GM18517 (cell line): ENCODE data around the gene PAPPA.

Experiments
- ATAC-seq: cut with Tn5 transposase; IDR thresholded peaks from one replicate; pipeline ENCODE4 v1.9.1; 2021; ENCODE audit warnings: mild to moderate bottlenecking, moderate library complexity; ENCODE audit not compliant: unreplicated experiment

The PAPPA gene

DNA sequence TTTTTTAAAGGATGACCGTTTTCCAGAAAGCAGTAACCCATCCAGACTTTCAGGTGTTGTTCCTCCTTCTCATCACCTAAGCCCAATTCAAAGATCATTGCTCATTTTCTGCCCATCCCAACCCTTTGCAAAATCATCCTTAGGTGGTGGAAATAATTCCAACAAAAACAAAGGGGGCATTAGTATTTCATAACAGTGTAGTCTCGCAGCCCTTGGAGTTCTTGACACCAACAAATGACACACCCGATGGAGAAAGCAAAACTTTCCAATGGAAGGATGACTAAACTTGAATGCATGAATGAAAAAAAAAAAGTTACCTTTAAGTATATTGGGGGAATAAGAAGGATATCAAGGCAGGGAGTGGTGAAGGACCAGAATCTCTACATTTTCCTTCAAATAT, 117.0 kb downstream of the PAPPA start:
- ATAC-seq = no peak

DNA sequence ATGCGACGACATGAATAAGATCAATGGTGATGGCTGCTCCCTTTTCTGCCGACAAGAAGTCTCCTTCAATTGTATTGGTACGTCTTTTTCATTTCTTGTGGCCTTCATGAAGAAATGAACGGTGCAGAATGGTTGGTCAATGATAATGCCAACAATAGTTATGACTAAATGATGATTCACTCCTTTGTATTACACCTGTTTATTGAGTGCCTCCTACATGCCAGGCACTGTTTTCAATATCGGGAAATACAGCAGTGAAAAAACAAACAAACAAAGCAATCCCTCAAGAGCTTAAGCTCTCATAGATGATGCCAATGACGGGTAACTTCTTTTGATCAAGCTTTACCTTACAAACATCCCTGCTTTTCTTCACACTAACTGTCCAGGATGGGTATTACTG, 117.7 kb downstream of the PAPPA start:
- no peak for ATAC-seq

DNA sequence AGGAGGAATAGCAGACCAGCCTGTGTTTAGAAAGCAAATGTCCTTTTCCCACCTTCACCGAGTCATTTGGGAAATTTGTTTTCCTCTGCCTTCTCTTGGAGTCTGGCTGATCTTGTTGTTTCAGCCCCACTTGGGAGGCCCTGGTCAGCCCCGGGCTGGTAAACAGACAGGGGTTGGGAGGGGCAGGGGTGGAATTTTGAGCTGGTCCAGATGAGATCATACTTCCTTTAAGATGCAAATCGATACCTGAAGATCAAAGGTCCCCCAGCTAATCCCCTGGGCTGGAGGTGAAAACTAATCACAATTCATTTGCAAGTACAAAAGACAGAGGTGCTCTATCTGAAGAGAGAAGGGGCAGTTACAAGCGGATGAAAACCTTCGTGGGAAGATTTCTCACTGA, 118.4 kb downstream of the PAPPA start:
- ATAC-seq = no peak

DNA sequence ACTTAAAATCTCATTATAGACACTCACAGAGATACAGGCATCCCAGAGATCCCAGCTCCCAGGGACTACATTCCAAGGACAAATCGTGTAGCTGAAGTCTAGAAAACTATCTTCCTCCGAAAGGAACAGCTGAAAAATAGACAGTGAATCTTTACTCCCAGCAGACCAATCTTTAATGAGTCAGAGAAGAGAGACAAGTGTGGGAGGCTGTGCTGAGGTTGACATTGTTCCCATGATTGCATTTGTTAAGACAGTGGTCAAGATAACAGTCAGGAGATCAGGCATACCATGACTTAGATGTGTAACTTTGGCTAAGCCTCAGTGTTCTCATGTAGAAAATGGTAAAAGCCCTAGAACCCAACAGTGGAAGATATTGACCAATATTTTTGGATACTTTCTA, 120.7 kb downstream of the PAPPA start:
- ATAC-seq = no peak

DNA sequence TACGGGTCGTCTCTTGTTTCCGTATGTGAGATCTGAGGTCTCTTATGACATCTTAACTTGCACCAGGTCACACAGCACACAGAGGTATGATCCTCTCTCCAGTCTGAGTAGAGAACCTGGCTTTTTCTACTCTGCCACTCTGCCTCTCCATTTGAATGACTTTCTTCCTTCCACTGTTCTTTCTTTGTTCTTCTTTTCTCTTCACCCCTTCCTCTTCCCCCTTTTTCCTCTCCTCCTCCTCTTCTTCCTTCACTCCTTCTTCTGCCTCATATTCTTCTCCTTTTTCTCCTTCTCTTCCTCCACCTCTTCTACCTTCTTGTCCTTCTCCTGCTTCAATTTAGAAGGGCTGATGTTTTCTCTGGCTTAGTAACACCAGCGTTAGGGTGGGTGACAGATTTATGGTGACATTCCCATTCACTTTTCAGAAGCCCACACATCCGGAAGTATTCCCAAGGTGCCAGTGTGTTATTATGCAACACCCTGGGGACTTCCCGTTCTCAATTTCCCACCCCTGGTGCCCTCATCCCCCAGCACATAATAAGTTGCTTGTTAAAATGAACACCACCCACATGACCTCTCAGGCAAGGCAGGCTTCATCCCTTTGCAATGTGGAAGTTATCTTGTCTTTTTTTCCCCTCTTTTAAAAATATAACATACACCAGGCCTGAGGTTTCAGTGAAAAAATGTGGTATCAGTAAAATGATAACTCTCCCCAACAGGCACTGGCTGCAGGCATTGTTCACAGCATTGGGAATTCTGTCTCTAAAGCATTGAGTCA, 122.0 kb downstream of the PAPPA start:
- no peak for ATAC-seq

DNA sequence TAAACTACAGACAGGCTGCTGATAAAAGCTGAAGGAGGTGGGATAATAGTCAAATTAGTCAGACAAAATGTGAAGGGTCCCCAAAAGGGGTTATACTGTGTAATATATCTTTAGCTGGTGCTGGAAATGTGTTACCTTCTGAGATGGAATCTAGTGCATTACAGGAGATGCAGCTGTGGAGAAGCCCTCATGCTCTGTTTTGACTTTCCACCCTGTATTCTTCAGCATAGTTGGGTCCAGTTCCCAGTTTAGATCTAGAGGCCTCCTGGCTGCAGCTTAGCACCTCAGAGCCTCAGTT, 122.6 kb downstream of the PAPPA start:
- no peak for ATAC-seq

DNA sequence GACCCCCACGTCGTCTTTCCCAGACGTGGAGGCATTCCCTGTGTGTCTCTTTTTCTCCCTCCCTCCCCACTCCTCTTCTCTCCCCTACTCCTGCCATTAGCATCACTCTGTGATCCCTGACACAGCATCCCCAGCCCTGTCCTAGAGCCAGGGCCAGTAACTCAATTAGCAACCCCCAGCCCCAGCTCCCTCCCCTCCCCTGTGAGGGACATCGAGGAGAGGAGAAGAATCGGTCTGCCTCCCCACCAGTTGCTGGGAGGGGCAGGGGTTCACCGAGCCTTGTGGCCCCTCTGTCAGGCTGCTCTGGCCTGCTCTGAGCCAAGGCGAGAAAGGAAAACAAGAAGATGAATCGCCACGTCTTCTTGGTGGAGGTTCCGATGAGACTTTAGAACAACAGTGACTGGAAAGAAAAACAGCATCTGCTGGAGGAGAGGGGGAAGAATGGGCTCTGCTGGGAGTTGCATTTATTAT, 123.1 kb downstream of the PAPPA start:
- no peak for ATAC-seq

DNA sequence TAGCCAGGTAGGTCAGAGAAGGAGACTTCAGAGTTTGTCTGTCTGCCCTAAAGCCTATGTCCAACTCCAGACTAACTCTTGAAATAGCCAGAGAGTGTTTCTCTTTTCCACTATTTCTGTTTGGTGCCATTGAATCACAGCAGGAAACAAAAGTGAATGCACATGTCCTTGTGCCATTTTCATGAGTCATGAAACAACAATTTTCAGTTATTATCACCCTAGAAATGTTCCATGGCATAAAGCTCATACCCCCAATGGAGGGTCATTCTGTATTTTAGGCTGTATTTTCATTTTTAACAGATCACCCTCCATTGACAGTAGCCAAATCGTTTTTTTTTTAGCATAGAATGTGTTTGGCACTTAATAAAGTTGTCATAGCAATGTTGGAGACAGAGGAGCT, 124.7 kb downstream of the PAPPA start:
- ATAC-seq = no peak

DNA sequence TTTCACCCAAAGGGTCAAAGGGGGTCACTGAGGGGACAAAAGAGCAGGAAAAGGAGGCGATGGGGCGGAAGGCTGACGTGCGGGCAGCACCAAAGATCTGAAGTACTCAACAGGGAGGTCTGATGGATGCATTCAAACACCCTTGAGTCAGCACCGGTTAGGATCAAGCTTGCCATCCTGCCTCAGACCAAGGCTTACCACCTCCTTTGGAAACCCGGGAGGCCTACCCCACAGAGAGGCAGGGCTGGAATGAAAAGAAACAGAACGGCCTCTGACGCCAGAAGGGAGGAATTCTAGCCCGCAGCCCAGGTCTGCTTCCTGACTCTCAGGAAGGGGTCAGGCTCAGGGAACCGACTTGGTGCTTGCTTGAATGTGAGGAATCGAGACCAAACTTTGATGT, 125.6 kb downstream of the PAPPA start:
- ATAC-seq = no peak

DNA sequence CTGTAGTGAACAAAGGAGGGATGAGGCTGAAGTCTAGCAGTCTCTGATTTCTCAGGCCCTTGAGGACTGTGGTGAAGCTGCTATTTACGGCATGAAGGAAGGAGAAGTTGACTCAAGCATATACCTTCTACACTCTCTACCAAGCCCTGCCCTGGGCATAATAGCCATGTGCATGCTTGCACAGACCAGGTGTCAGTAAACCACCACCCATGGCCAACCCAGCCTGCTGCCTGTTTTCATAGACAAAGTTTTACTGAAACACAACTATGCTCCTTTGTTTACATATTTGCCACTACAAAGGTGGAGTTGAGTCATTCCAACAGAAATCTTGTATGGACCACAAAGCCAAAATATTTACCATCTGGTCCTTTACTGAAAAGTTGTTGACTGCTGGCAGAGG, 126.9 kb downstream of the PAPPA start:
- no peak for ATAC-seq

DNA sequence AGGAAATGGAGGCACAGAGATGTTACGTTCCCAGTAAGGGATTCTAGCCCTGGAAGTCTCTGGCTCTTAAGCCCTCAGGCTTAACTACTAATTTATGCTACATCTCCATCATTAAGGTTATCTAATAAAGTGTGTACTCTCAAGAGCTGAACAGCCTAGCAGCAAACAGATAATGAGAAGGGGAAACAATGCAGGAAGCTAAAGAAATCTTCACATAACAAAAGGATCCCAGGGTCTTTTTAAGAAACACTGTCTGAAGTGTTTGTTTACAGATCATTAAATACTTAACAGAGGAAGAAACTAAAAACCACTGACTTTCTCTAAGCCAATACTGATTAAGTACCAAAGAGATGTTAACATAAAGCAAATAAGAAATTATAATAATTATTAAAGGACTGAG, 129.0 kb downstream of the PAPPA start:
- ATAC-seq = no peak

DNA sequence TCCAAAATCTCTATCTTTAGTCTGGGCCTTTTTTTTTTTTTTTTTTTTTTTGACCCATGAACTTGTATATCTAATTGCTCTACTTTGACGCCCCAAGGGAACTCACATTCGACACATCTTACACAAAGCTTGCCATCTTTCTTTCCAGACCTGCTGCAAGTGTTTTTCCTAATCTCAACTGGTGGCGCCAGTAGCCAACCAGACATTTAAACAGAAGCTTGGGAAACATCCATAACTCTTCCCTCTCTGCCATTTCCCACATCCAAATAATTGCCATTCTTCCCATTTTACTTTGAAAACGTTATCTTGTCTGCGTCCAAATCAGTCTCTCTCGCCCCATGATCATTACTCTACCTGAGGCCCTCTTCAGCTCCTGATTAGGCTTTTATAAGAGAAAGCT, 130.9 kb downstream of the PAPPA start:
- no peak for ATAC-seq

DNA sequence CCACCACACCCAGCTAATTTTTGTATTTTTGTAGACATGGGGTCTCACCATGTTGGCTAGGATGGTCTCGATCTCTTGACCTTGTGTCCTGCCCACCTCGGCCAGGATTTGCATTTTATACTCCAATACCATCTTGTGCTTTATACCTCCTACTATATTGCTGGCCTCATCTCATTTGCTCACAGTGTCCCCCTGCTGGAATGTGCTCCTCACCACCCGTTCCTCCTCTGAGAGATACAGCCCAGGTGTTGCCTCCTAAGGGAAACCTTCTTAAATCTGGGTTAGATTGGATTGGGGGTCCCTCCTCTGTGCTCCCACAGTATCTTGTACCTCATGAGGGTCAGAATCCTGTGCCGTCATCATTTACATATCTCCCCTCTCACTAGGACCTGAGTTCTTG, 131.7 kb downstream of the PAPPA start:
- ATAC-seq = no peak

DNA sequence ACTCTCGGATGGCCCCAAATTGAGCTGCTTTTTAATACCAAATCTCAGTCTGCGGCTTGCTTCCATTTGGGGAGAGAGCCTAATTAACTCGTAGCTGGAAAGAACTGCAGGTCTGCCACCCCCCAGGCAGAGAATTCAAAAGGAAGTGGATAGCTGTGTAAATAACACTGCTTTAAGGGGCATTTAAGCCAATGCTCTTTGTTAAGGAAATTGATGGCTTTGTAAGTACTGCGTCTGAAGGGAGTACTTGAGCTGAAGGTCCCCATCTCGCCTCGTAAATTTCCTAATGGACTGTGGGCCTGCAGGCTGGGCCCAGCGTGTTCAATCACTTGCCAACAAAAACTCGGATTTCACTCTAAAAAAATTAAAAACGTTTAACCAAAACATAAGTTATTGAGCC, 132.7 kb downstream of the PAPPA start:
- ATAC-seq = no peak

DNA sequence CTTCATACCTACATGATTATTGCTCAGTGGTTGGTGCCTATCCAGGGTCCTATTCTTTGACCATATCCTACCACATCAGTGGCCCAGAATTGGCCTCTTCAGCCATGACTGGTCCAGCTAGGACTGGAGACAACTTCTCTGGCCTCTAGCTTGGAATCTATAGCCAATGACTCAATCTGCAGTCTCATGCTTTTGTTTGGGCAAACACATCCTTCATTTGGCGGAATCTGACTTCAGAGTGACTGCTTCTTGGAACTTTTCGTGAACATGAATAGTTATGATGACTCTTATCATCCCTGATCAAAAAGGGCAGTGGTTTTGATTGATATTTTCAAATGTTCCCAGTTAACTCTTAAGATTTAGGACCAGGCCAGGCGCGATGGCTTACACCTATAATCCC, 134.1 kb downstream of the PAPPA start:
- no peak for ATAC-seq

DNA sequence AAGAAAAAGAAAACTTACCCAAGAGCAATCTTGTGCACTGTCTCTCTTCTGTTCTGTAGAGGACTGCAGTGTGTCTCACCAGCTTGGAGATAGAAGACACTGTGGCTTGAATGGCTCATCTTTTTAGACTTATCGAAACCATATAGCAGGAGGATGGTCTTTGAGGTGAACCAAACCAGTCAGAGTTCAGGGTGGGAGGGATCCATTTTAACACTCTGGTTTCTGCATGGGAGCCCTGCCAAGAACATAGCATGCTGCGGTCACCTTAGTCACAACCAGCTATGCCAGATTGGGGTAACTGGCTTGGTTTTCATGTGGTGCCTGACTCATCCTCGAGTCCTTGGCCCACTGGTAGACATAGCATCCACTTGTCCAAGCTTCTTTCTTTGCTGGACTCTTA, 135.1 kb downstream of the PAPPA start:
- no peak for ATAC-seq

DNA sequence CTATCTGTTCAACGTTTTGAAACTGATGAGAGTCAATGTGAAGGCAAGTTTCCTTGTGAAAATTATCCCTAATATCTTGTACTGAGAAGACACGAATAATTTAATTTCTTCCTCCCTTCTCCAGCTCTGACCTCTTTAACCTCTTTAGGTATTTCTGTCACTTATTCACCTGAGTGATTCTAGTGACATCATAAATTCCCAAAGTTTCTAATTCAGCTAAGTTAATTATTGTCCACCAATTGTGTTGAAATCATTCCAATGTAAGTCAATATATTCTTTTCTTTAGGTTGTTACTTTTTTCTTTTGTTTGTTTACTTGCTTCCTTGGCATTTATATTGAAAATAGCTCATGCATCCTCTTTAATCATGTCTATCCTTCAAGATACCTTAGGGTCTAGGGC, 143.8 kb downstream of the PAPPA start:
- no peak for ATAC-seq

DNA sequence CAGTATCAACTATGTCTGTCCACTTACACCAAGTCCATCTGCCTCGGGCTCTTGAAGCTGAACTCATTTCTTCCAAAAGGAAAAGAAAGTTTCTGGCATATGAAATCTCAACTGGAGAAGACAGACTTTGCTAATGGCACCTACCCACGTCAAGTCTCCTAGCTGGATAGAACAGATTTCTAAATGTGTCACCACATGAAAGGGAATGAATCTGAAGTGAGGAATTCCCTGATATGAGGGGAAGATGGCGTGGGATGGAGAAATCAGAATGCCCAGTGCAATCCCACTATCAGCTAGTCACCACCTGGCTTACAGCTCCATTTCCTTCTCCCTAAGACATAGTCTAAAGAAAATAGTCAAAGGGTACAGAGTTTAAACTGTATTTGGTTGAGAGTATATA, 144.7 kb downstream of the PAPPA start:
- no peak for ATAC-seq

DNA sequence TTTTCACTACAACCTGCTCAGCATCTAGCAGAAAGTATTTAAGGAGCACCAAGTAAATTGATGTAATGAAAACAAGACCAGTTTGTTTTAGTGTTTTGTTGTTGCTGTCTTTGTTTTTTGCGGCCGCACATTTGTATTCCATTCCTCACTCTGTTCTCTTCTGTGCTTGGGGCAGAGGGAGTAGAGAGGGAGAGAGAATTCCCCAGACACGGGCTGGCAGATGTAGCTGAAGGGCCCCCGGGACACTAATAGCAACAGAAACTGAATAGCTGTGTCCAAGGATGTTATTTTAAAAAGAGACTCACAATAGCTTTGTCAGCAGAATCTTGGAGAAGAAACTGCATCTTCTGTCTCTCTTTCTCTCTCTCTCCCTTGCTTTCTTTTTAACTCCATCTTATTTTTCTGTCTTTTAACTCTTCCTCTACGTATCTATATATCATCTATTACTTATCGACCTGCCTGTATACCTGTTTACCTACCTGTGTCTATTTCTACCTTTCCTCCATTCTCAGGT, 145.3 kb downstream of the PAPPA start:
- ATAC-seq = no peak

DNA sequence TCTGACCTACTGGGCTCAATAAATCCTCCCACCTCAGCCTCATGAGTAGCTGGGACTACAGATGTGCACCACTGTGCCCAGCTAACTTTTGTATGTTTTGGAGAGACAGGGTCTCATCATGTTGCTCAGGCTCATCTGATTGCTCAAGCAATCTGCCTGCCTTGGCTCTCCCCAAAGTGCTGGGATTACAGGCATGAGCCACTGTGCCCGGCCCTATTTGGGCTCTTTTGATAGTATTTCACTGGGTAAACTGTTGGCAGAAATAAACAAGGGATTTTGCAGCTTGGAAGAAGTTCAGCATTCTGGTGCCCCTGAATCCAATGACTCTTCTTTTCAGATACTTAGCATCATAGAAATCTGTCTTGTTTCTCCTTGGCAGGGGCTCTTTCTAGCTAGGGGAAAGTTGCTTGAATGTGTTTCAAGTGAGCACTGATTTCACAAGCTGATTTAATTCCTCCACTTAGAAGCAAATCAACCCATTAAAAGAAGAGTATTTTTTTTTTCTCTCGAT, 146.8 kb downstream of the PAPPA start:
- ATAC-seq = no peak

DNA sequence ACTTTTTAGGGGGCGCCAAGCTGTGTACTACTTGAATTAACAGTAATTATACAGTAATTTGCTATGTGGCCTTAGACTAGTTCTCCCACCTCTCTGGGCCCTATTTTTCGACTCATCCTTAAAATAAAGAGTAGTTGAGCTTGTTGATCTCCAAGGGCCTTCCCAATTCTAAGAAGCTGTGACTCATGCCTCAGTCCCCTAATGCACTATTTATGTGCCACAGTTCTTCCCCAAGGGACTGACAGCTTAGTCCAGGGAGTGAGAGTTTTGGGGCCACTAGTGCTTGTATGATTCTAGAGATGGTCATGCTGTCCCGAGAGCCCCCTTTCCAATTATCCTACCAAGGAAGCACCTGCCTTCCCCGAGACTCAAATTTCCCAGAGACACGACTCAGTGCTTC, 149.7 kb downstream of the PAPPA start:
- ATAC-seq = no peak

DNA sequence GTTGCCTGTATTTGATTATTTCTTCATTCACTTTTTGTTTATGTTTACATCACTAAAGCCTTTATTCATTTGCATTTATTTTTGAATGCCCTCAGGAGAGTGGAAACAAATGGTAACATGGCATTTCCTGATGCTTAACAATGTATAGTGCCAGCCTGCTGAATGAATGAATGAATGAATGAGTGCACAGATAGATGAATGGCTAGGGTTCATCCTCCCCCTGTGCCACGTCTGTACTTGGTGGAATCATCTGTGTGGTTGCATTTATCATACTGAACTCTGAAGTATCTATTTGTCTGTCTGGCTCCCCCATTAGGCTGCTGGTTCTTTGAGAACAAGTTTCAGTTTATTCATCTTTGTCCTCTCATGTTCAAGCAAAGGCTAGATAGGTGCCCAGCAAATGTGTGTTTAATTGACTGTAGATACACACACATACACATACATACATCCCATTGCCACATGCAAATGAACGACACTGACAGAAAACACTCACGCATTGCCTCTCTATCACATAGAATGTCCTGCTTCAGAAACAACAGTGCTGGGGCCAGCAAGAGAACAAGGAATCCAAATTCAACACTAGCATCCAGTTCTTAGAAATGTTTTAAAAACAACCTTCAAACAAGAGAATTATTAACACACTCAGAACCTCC, 150.4 kb downstream of the PAPPA start:
- no peak for ATAC-seq
